Memory B cell (primary cell): ENCODE data around the gene RRP36.
"Not testable (repeated sequence)": the region's sequence is repeated elsewhere in the genome, so short reads cannot be mapped to it uniquely, and the experiment has no call there.

Experiments used
- ATAC-seq: fragments of 150-1000 bp; cut with Tn5 transposase; 2 replicates; pipeline ENCODE4 v1.10.0; 2021; ENCODE audit warnings: low read depth, mild to moderate bottlenecking, moderate library complexity
- DNase-seq, 2 donors: peaks; one replicate each; pipeline ENCODE4 v3.0.0; 2022; ENCODE audit warnings: low spot score in 2 of 2
- H3K27ac Mint-ChIP-seq: one replicate; pipeline ENCODE4 v1.8.0; 2022; ENCODE audit warnings: mild to moderate bottlenecking, moderate library complexity, mixed read lengths
- H3K27me3 Mint-ChIP-seq: one replicate; pipeline ENCODE4 v1.8.0; 2022; ENCODE audit warnings: mixed read lengths
- H3K36me3 Mint-ChIP-seq: one replicate; pipeline ENCODE4 v1.8.0; 2022; ENCODE audit warnings: mild to moderate bottlenecking, mixed read lengths
- H3K4me1 Mint-ChIP-seq: one replicate; pipeline ENCODE4 v1.8.0; 2022; ENCODE audit warnings: mixed read lengths
- H3K4me3 Mint-ChIP-seq: one replicate; pipeline ENCODE4 v1.8.0; 2022; ENCODE audit warnings: mild to moderate bottlenecking, moderate library complexity, mixed read lengths
- H3K9me3 Mint-ChIP-seq: one replicate; pipeline ENCODE4 v1.8.0; 2022; ENCODE audit warnings: mixed read lengths

The RRP36 gene

GRCh38 chr6:42988486-42989020 is 32.9 kb upstream of the RRP36 start:
- Mint-ChIP-seq H3K4me1 (peaks cover 37% of the 10 kb centered on the region), H3K27me3 (no peaks in the 10 kb centered on the region), H3K27ac (no peak overlapping the region), H3K36me3 (peaks cover 14% of the 10 kb centered on the region), H3K9me3 (no peaks in the 10 kb centered on the region), H3K4me3 (no peak overlapping the region)
- ATAC-seq, result no peak
- DNase-seq, result no peak

- Mint-ChIP-seq H3K36me3 (peaks cover 14% of the 10 kb centered on the region), H3K4me1 (peaks cover 32% of the 10 kb centered on the region)
These were observed 31.5 kb upstream of the RRP36 start for GRCh38 chr6:42989923-42990322.

DNA sequence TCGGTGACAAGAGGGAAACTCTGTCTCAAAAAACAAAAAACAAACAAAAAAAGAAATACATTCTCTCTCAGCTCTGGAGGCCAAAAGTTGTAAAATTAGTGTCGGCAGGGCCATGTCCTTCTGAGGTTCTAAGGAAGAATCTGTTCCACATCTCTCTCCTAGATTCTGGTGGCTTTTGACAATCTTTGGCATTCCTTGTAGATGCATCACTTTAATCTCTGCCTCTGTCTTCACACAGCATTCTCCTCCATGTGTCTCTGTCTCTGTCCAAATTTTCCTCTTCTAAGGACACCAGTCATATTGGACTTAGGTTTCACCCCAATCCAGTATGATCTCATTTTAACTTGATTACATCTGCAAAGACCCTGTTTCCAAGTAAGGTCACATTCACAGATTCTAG is 28.0 kb upstream of the RRP36 start:
- DNase-seq, result no peak
- ATAC-seq, result no peak
- Mint-ChIP-seq H3K27ac (no peak overlapping the region), H3K4me3 (no peak overlapping the region), H3K4me1 (peaks cover 6% of the 10 kb centered on the region), H3K36me3 (peaks cover 14% of the 10 kb centered on the region), H3K9me3 (no peaks in the 10 kb centered on the region), H3K27me3 (no peaks in the 10 kb centered on the region)

More at GRCh38 chr6:42989923-42990322, 31.5 kb upstream of the RRP36 start:
- Mint-ChIP-seq H3K9me3 (no peaks in the 10 kb centered on the region), H3K27me3 (no peaks in the 10 kb centered on the region), H3K27ac (peak overlapping the region; percentile 41), H3K4me3 (no peak overlapping the region)
- DNase-seq (no peak), ATAC-seq (no peak)

DNA sequence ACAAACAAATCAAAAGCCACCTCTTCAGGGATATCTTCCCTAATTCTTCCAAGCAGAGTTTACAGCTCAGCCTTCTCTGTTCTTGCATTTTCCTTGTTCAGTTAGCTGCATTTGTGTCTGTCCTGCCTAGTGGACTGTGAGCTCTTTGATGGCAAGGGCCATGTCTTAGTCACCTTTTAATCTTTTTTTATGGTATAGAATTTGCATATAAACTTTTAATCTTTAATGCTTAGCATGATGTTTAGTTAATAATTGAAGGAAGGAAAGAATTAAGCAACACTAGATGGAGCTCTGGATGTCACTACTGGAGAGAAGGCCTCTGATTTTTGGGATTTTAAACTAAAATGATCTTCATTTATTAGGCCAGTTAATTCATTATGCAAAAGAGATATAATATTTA is 24.9 kb upstream of the RRP36 start:
- Mint-ChIP-seq H3K9me3 (no peaks in the 10 kb centered on the region), H3K27me3 (no peaks in the 10 kb centered on the region), H3K36me3 (peaks cover 4% of the 10 kb centered on the region), H3K4me1 (peaks cover 3% of the 10 kb centered on the region), H3K4me3 (no peak overlapping the region), H3K27ac (no peak overlapping the region)
- DNase-seq, result no peak
- no peak for ATAC-seq

DNA sequence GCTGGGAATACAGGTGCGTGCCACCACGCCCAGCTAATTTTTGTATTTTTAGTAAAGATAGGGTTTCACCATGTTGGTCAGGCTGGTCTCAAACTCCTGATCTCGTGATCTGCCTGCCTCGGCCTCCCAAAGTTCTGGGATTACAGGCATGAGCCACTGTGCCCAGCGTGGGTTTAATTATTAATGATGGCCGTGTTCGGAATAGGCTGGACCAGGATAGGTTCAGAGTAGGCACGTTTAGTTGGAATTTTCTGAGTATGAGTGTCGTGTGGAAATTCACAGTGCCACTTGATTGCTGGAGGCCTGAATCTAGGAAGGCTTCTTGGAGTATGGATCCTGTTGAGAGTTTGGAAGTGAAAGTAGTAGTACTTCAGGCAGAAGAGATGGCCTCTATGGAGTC is 23.2 kb upstream of the RRP36 start:
- H3K27me3 Mint-ChIP-seq, H3K27ac Mint-ChIP-seq, H3K36me3 Mint-ChIP-seq, DNase-seq, H3K4me3 Mint-ChIP-seq, H3K4me1 Mint-ChIP-seq, ATAC-seq, H3K9me3 Mint-ChIP-seq: not testable (repeated sequence)

DNA sequence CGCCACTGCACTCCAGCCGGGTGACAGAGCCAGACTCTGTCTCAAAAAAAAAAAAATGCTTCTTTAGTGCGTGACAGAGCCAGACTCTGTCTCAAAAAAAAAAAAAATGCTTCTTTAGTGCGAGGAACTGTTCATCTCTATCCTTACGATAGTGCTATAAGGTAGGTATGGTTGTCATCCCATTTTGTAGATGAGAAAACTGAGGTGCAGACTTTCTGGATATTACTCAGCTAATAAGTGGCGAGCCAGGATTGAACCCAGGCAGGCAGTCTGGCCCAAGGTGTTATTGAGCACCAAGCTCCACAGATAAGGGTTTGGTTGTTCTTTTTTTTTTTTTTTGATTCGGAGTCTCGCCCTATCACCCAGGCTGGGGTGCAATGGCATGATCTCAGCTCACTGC is 19.6 kb upstream of the RRP36 start:
- Mint-ChIP-seq H3K27me3 (no peaks in the 10 kb centered on the region), H3K4me1 (peaks cover 2% of the 10 kb centered on the region), H3K4me3 (no peak overlapping the region), H3K27ac (no peak overlapping the region), H3K9me3 (no peaks in the 10 kb centered on the region), H3K36me3 (peaks cover 6% of the 10 kb centered on the region)
- DNase-seq, result no peak
- ATAC-seq, result no peak

DNA sequence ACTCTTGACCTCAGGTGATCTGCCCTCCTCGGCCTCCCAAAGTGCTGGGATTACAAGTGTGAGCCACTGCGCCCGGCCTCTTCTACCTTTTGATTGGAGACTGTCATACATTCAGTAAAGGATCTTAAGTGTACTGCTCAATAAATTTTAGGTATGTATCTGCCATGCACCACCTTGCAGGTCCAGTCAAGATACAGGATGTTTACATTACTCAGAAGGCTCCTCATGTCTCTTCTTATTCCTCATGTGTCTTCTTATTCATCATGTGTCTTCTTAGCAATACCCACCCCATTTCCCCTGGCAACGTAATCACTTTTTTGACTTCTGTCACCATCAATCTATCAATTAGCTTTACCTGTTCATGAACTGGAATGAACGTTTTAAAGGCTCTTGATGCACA is 15.6 kb upstream of the RRP36 start:
- H3K4me1 Mint-ChIP-seq, result peaks cover 12% of the 10 kb centered on the region
- H3K9me3 Mint-ChIP-seq, result no peaks in the 10 kb centered on the region
- no peaks in the 10 kb centered on the region for H3K27me3 Mint-ChIP-seq
- H3K36me3 Mint-ChIP-seq, result peaks cover 12% of the 10 kb centered on the region
- no peak overlapping the region for H3K27ac Mint-ChIP-seq
- no peak for DNase-seq
- ATAC-seq, result no peak
- no peak overlapping the region for H3K4me3 Mint-ChIP-seq

- Mint-ChIP-seq H3K36me3 (peaks cover 14% of the 10 kb centered on the region), H3K4me1 (peaks cover 14% of the 10 kb centered on the region), H3K4me3 (no peak overlapping the region), H3K9me3 (no peaks in the 10 kb centered on the region), H3K27me3 (no peaks in the 10 kb centered on the region), H3K27ac (no peak overlapping the region)
- ATAC-seq (no peak), DNase-seq (no peak)
These were observed 15.2 kb upstream of the RRP36 start for GRCh38 chr6:43006251-43006650.

DNA sequence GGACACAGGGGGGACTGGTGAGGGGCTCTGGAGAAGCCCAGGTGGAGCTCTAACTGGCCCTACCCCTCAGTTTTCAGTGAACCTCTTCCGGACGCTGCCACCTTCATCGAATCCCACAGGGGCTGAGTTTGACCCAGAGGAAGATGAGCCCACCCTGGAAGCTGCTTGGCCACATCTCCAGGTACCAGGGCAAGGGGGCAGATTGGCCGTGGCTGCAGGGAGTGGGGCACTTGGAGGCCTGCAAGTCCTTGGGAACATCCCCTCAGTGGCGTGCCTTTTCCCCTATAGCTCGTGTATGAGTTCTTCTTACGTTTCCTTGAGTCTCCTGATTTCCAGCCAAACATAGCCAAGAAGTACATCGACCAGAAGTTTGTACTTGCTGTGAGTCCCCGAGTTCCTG is 14.3 kb upstream of the RRP36 start:
- H3K27ac Mint-ChIP-seq, result no peak overlapping the region
- DNase-seq (no peak), ATAC-seq (no peak)
- no peak overlapping the region for H3K4me3 Mint-ChIP-seq
- H3K9me3 Mint-ChIP-seq, result no peaks in the 10 kb centered on the region
- H3K27me3 Mint-ChIP-seq, result no peaks in the 10 kb centered on the region
- peaks cover 14% of the 10 kb centered on the region for H3K36me3 Mint-ChIP-seq
- peaks cover 15% of the 10 kb centered on the region for H3K4me1 Mint-ChIP-seq

DNA sequence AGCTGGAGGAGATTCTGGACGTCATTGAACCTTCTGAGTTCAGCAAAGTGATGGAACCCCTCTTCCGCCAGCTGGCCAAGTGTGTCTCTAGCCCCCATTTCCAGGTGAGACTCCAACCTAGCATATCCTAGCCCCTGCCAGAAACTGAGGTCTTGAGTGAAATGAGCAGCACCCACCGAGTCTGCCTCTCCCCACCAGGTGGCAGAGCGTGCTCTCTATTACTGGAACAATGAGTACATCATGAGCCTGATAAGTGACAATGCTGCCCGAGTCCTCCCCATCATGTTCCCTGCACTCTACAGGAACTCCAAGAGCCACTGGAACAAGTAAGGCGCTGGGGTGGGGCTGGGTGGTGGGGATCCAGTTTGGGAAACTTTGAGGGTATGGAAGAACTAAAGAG is 12.3 kb upstream of the RRP36 start:
- Mint-ChIP-seq H3K4me1 (peaks cover 33% of the 10 kb centered on the region), H3K4me3 (no peak overlapping the region), H3K9me3 (no peaks in the 10 kb centered on the region), H3K36me3 (peaks cover 14% of the 10 kb centered on the region), H3K27me3 (no peaks in the 10 kb centered on the region), H3K27ac (peak overlapping the region; percentile 70)
- DNase-seq (no peak), ATAC-seq (no peak)

DNA sequence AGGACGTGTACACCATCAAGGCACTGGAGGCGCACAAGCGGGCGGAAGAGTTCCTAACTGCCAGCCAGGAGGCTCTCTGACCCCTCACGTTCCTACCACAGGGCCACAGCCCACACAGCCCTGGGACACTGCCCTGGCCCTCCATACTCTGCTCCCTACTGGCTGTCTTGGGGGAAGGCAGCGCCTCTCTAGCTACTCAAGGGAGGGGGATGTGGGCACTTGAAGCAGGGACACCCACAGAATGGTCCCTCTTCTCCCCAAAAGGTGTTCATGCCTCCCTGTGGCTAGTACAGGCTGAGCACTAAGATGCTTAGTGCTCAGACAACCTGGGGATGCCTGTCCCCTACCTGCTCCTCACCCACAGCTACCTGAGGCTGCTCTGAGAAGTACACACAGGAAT is 10.2 kb upstream of the RRP36 start:
- peaks cover 13% of the 10 kb centered on the region for H3K36me3 Mint-ChIP-seq
- H3K4me1 Mint-ChIP-seq, result peaks cover 42% of the 10 kb centered on the region
- no peaks in the 10 kb centered on the region for H3K27me3 Mint-ChIP-seq
- no peak for ATAC-seq
- H3K27ac Mint-ChIP-seq, result no peak overlapping the region
- no peak overlapping the region for H3K4me3 Mint-ChIP-seq
- DNase-seq, result no peak
- no peaks in the 10 kb centered on the region for H3K9me3 Mint-ChIP-seq

DNA sequence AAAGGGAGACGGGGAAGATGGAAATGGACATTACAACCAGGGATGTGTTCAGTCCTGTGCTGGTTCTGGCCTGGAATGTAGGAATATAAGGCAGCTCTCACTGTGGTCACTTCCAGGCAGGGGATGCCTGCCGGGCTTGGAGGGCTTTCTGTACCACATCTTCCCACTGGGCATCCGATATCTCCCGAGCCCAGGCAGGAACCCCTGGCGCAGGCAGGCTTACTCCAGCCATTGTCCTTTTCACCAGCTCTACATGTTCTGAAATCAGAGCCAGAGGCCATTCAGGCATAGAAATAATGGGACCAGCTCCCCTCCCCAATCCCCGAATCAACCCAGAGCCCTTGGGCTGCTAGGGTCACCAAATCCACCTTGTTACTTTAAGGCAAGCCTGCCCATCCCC is 9.1 kb upstream of the RRP36 start:
- Mint-ChIP-seq H3K27ac (peak overlapping the region; percentile 93), H3K27me3 (no peaks in the 10 kb centered on the region), H3K4me1 (peaks cover 42% of the 10 kb centered on the region), H3K9me3 (no peaks in the 10 kb centered on the region), H3K36me3 (peaks cover 9% of the 10 kb centered on the region), H3K4me3 (peak overlapping the region; percentile 28)
- ATAC-seq (no peak), DNase-seq (no peak)

DNA sequence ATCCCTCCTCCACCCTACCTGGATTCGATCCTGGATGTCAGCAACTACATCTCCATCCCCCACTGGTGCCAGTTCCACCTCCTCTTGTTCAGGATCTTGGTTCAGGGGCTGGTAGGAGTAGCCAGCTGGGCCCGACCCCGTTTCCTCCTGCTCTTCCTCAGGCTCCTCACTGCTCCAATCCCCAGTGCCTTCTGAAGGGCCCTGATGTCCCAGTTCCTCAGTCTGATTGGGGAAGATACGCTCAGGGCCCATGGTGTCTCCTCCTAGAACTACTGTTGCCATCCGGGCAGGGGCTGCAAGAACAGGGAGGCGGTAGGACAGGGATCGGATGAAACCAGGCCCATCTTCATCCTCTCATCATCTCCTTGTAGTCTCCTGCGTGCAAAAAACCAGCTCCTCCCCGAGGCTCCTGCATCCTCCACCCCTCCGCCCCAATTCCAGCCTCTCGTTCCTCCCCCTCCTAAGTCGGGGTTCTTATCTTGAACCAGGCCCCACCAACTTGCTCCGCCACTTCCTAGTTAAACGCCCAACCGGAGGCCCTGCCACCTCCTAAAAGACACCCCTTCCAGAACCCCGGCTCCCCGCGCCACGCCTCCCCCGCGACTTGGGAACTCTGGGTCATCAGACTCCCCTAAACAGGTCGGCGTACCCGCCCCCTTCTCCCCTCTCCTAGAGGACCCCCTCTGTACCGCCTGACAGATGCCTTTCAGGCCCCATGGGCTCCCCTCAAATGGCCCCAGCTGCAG is 8.2 kb upstream of the RRP36 start:
- Mint-ChIP-seq H3K4me1 (peaks cover 42% of the 10 kb centered on the region), H3K36me3 (peaks cover 13% of the 10 kb centered on the region), H3K4me3 (peak overlapping the region; percentile 99), H3K27me3 (no peaks in the 10 kb centered on the region), H3K27ac (peak overlapping the region; percentile 93), H3K9me3 (no peaks in the 10 kb centered on the region)
- ATAC-seq, result peak; percentile 6
- no peak for DNase-seq

- peak; percentile 81 to 95 for DNase-seq
- peaks cover 37% of the 10 kb centered on the region for H3K4me1 Mint-ChIP-seq
- no peaks in the 10 kb centered on the region for H3K27me3 Mint-ChIP-seq
- H3K36me3 Mint-ChIP-seq, result peaks cover 13% of the 10 kb centered on the region
- peak within 1 kb of the TSS; percentile 99 for H3K4me3 Mint-ChIP-seq
- ATAC-seq, result peak; percentile 89
- H3K27ac Mint-ChIP-seq, result peak within 1 kb of the TSS; percentile 93
- no peaks in the 10 kb centered on the region for H3K9me3 Mint-ChIP-seq
These were observed 7.5 kb upstream of the RRP36 start, which contains the start of the genes KLHDC3 and MEA1 for GRCh38 chr6:43013843-43014433. KLHDC3 (plus strand) TSS chr6:43014249; CDS start chr6:43017193, 2,944 bp downstream. MEA1 (minus strand) TSS chr6:43013946; CDS start chr6:43013813, 133 bp downstream.
